NCI-H2081 treated with DMSO at 0.1 percent for 48 hours (cell line): ENCODE results near the gene FTCD.

Experiments used
- DNase-seq: peaks from one replicate; lab custom pipeline; 2025; lab: John Stamatoyannopoulos, UW

FTCD gene

GRCh38 chr21:46093668-46094400, 61.5 kb downstream of the FTCD start:
- no peak for DNase-seq

- no peak for DNase-seq
These were observed 62.3 kb downstream of the FTCD start for GRCh38 chr21:46092811-46093667.

GRCh38 chr21:46092026-46092764, 63.2 kb downstream of the FTCD start:
- DNase-seq: no peak

GRCh38 chr21:46091631-46092025, 63.8 kb downstream of the FTCD start:
- DNase-seq: no peak

GRCh38 chr21:46091118-46091517, 64.3 kb downstream of the FTCD start:
- no peak for DNase-seq

GRCh38 chr21:46089285-46089684, 66.1 kb downstream of the FTCD start:
- DNase-seq: no peak

GRCh38 chr21:46088189-46088588, 67.2 kb downstream of the FTCD start:
- no peak for DNase-seq

GRCh38 chr21:46087641-46088040, 67.7 kb downstream of the FTCD start:
- DNase-seq: no peak
